HepG2 (cell line): ENCODE measurements around the gene ST6GALNAC4. TPM values are rescaled to one million over a fixed set of nuclear protein-coding genes. Genes with fewer than 3 reads are reported as not detected.
A peak's percentile ranks its signal among the peaks of the same experiment; 100 is the strongest.

ENCODE experiments used
- ARNT2 ChIP-seq: sonication (generic); formaldehyde crosslinking; IDR thresholded peaks from 2 replicates; pipeline ENCODE4 v1.8.0; 2022; ENCODE audit warnings: mild to moderate bottlenecking, low read depth, missing genetic modification reagents, moderate library complexity
- BORCS8-MEF2B ChIP-seq: sonication (generic); formaldehyde crosslinking; IDR thresholded peaks from 2 replicates; pipeline ENCODE4 v1.8.0; 2022; ENCODE audit warnings: mild to moderate bottlenecking, missing genetic modification reagents
- IKZF4 ChIP-seq: sonication (generic); formaldehyde crosslinking; IDR thresholded peaks from 2 replicates; pipeline ENCODE4 v1.5.1; 2020; ENCODE audit warnings: borderline replicate concordance, mild to moderate bottlenecking, low read depth, missing genetic modification reagents; ENCODE audit errors: not compliant biosample characterization
- KDM3A ChIP-seq: IDR thresholded peaks from 2 replicates; pipeline ENCODE4 v1.6.1; 2018; ENCODE audit warnings: low read depth, missing compliant biosample characterization
- KDM6A ChIP-seq: IDR thresholded peaks from 2 replicates; pipeline ENCODE4 v1.6.1; 2016; ENCODE audit warnings: low read depth
- NBN ChIP-seq: fragments of 450-650 bp; conservative IDR thresholded peaks from 2 replicates; pipeline ENCODE4 v1.6.1; 2017
- NFATC3 ChIP-seq: sonication (generic); formaldehyde crosslinking; IDR thresholded peaks from 2 replicates; pipeline ENCODE4 v1.5.1; 2020; ENCODE audit warnings: mild to moderate bottlenecking, missing genetic modification reagents
- NFE2L2 ChIP-seq: fragments of 150-350 bp; IDR thresholded peaks from 2 replicates; pipeline ENCODE4 v1.6.1; 2014; ENCODE audit warnings: low read length
- NR3C1 ChIP-seq: sonication (generic); formaldehyde crosslinking; IDR thresholded peaks from 2 replicates; pipeline ENCODE4 v1.4.0; 2020; ENCODE audit warnings: missing genetic modification reagents
- RFXAP ChIP-seq: sonication (generic); formaldehyde crosslinking; IDR thresholded peaks from 2 replicates; pipeline ENCODE4 v1.4.0; 2020; ENCODE audit warnings: missing genetic modification reagents, borderline replicate concordance
- SIX4 ChIP-seq: sonication (generic); formaldehyde crosslinking; IDR thresholded peaks from 2 replicates; pipeline ENCODE4 v1.4.0; 2020; ENCODE audit warnings: missing genetic modification reagents
- SOX6 ChIP-seq, 2 experiments: fragments of 450-650 bp in 1 of 2; sonication (generic) in 1 of 2; formaldehyde crosslinking in 1 of 2; IDR thresholded peaks; 2 replicates each; pipeline versions ENCODE4 v1.4.0 to v1.6.1; 2017 to 2020; ENCODE audit warnings: antibody characterized with exemption in 1 of 2, mild to moderate bottlenecking in 1 of 2, missing genetic modification reagents in 1 of 2
- SP140L ChIP-seq: sonication (generic); formaldehyde crosslinking; IDR thresholded peaks from 2 replicates; pipeline ENCODE4 v1.4.0; 2020; ENCODE audit warnings: missing genetic modification reagents, borderline replicate concordance
- STAG1 ChIP-seq: sonication (generic); formaldehyde crosslinking; IDR thresholded peaks from 2 replicates; pipeline ENCODE4 v1.4.0; 2020; ENCODE audit warnings: missing genetic modification reagents
- USF2 ChIP-seq, 2 experiments: sonication (generic) in 1 of 2; formaldehyde crosslinking in 1 of 2; IDR thresholded peaks; 2 replicates each; pipeline versions ENCODE4 v1.5.1 to v1.6.1; 2011 to 2020; ENCODE audit warnings: borderline replicate concordance in 1 of 2, low read depth in 1 of 2, low read length in 1 of 2, mild to moderate bottlenecking in 1 of 2, missing genetic modification reagents in 1 of 2, moderate library complexity in 1 of 2
- ZBTB49 ChIP-seq: sonication (generic); formaldehyde crosslinking; IDR thresholded peaks from 2 replicates; pipeline ENCODE4 v1.4.0; 2020; ENCODE audit warnings: missing genetic modification reagents, borderline replicate concordance
- ZIK1 ChIP-seq: sonication (generic); formaldehyde crosslinking; IDR thresholded peaks from 2 replicates; pipeline ENCODE4 v1.5.0; 2020; ENCODE audit warnings: mild to moderate bottlenecking, low read depth, missing genetic modification reagents, borderline replicate concordance
- ZNF264 ChIP-seq: sonication (generic); formaldehyde crosslinking; IDR thresholded peaks from 2 replicates; pipeline ENCODE4 v1.4.0; 2020; ENCODE audit warnings: missing genetic modification reagents
- ZNF274 ChIP-seq: sonication (generic); formaldehyde crosslinking; IDR thresholded peaks from 2 replicates; pipeline ENCODE4 v1.5.1; 2020; ENCODE audit warnings: mild to moderate bottlenecking, missing genetic modification reagents
- ZNF543 ChIP-seq: sonication (generic); formaldehyde crosslinking; IDR thresholded peaks from 2 replicates; pipeline ENCODE4 v1.4.0; 2020; ENCODE audit warnings: mild to moderate bottlenecking, missing genetic modification reagents
- ZNF558 ChIP-seq: sonication (generic); formaldehyde crosslinking; IDR thresholded peaks from 2 replicates; pipeline ENCODE4 v1.9.0; 2022; ENCODE audit warnings: mild to moderate bottlenecking, missing genetic modification reagents, borderline replicate concordance
- ZNF703 ChIP-seq: sonication (generic); formaldehyde crosslinking; IDR thresholded peaks from 2 replicates; pipeline ENCODE4 v1.5.1; 2020; ENCODE audit warnings: missing genetic modification reagents, mild to moderate bottlenecking, moderate library complexity, borderline replicate concordance
- ZNF879 ChIP-seq: sonication (generic); formaldehyde crosslinking; IDR thresholded peaks from 2 replicates; pipeline ENCODE4 v1.8.1; 2023; ENCODE audit warnings: missing genetic modification reagents
- ZSCAN31 ChIP-seq: sonication (generic); formaldehyde crosslinking; IDR thresholded peaks from 2 replicates; pipeline ENCODE4 v1.5.0; 2020; ENCODE audit warnings: low read depth, mild to moderate bottlenecking, missing genetic modification reagents
- polyA plus RNA-seq, 8 experiments: library from polyadenylated mRNA; depleted of rRNA in 3 of 8; stranded (reverse) in 7 of 8; unstranded in 1 of 8; fragments of >200 nt; fragmentation: Illumina TruSeq in 4 of 8; extraction: Trizol in 4 of 8; gene quantifications; 2 replicates each; pipeline versions ENCODE4 v1.2.1 to v1.2.3, GENCODE V29; 2011 to 2016; ENCODE audit warnings: low read depth in 4 of 8, missing spikeins in 1 of 8, mixed read lengths in 1 of 8; ENCODE audit not compliant: insufficient read depth in 1 of 8
- total RNA-seq, 5 experiments: library from RNA; depleted of rRNA; stranded (reverse); fragments of >200 nt; fragmentation: Illumina TruSeq; extraction: Trizol; gene quantifications; 2 replicates each; pipeline ENCODE4 v1.2.3, GENCODE V29; 2016; ENCODE audit warnings: low read depth in 1 of 5

Gene ST6GALNAC4
- total and polyA plus RNA-seq, 2 of the 13 experiments (the other 11 are each of a cell fraction or from before 2014, with no cell fraction given) = 18.8 to 27.7 TPM

- TF ChIP-seq BORCS8-MEF2B (CRISPR knock-in tag) (peak; percentile 25; the same call in 1 of the 2 replicates), NFATC3 (CRISPR knock-in tag) (no peak), ZNF264 (CRISPR knock-in tag) (peak; percentile 28; the same call in 1 of the 2 replicates), ZNF543 (0 out of 2 replicates have a peak, but pooled peaks have one; percentile 37), ZSCAN31 (CRISPR knock-in tag) (no peak), USF2 (IDR thresholded peaks at IDR 0.05; ENCODE audit: low read depth, low read length) (no peak), USF2 (CRISPR knock-in tag; IDR thresholded peaks at IDR 0.05; ENCODE audit: borderline replicate concordance) (no peak), IKZF4 (CRISPR knock-in tag) (no peak), STAG1 (CRISPR knock-in tag) (no peak), ZNF558 (CRISPR knock-in tag) (no peak), SIX4 (0 out of 2 replicates have a peak, but pooled peaks have one; percentile 27), ARNT2 (CRISPR knock-in tag) (0 out of 2 replicates have a peak, but pooled peaks have one; percentile 14), KDM6A (CRISPR knock-in tag) (peak; percentile 62), SOX6 (IDR thresholded peaks at IDR 0.05) (no peak), SOX6 (CRISPR knock-in tag; IDR thresholded peaks at IDR 0.05) (peak; percentile 74), ZNF274 (no peak), ZNF703 (CRISPR knock-in tag) (no peak), KDM3A (peak; percentile 41; the same call in 1 of the 2 replicates), SP140L (CRISPR knock-in tag) (no peak), NBN (no peak), NFE2L2 (no peak), NR3C1 (no peak), ZBTB49 (CRISPR knock-in tag) (no peak), ZNF879 (no peak), RFXAP (CRISPR knock-in tag) (peak; percentile 34; the same call in 1 of the 2 replicates), ZIK1 (CRISPR knock-in tag) (0 out of 2 replicates have a peak, but pooled peaks have one; percentile 40)
Measured at GRCh38 chr9:127903557-127904475, 13.0 kb downstream of the ST6GALNAC4 start (continued).
